ENCODE measurements around the gene PPP1R16B. TPM values are rescaled to one million over a fixed set of nuclear protein-coding genes. Genes with fewer than 3 reads are reported as not detected.
"Not testable (repeated sequence)": the region's sequence is repeated elsewhere in the genome, so short reads cannot be mapped to it uniquely, and the experiment has no call there.

PPP1R16B gene
- polyA plus RNA-seq, 4 donors, result 4.5 to 7.5 (median 6.5) TPM

DNA sequence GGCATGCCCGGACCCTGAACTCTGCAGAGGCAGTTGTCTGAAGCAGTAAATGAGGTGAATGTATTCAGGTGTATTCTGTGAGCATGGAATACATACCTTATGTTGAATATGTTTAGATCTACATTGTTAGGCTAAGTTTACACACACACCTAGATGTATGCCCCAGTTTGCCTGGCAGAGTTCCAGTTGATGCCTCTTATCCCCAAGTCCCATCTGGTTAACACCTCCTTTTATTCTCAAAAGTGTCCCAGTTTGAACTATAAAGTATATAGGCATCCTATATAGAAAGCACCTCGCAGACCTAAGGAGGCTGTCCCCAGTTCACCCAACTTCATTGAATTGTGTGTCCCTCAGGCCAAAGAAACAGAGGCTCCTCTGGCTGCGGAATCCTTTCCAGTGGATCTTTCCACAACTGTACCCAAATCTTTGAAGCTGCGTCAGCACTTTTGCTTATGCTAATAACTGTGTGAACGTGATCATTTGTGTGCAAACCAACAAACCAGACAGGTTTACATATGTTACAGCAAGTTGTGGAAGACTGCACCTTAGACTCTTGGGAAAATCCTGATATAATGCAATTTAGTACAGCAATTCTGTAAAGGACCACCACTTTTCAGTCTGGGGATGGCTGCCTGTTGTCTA is 151.9 kb downstream of the PPP1R16B start:
- DNase-seq (ENCODE audit: low read depth in 4 of 4, low spot score in 3 of 4), result no peak

GRCh38 chr20:38957915-38958485 is 152.5 kb downstream of the PPP1R16B start:
- no peak for DNase-seq (ENCODE audit: low read depth in 4 of 4, low spot score in 3 of 4)

DNA sequence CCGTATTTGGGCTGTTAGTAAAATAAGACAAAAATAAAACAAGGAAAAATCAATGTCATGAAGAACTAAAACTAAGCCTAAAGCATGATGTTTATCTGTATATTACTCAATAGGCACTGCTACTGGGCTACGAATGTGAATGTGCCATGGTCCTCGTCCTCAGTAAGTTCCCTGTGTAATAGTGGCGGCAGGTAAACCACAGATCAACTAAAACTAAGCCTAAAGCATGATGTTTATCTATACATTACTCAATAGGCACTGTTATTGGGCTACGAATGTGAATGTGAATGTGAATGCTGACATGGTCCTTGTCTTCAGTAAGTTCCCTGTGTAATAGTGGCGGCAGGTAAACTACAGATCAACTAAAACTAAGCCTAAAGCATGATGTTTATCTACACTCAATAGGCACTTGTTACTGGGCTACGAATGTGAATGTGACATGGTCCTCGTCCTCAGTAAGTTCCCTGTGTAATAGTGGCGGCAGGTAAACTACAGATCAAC is 154.7 kb downstream of the PPP1R16B start:
- DNase-seq (ENCODE audit: low read depth in 4 of 4, low spot score in 3 of 4), result not testable (repeated sequence)

- no peak for DNase-seq (ENCODE audit: low read depth in 4 of 4, low spot score in 3 of 4)
Measured at GRCh38 chr20:38961530-38962043, 156.1 kb downstream of the PPP1R16B start.

- peak; percentile 91 to 95 (median 94) for DNase-seq (ENCODE audit: low read depth in 4 of 4, low spot score in 3 of 4)
Measured at GRCh38 chr20:38962044-38962927, 156.8 kb downstream of the PPP1R16B start, which contains the start of gene DHX35. Gene DHX35, plus strand, starts transcription at chr20:38962344. Its CDS starts 24 bp downstream, at chr20:38962368.

DNA sequence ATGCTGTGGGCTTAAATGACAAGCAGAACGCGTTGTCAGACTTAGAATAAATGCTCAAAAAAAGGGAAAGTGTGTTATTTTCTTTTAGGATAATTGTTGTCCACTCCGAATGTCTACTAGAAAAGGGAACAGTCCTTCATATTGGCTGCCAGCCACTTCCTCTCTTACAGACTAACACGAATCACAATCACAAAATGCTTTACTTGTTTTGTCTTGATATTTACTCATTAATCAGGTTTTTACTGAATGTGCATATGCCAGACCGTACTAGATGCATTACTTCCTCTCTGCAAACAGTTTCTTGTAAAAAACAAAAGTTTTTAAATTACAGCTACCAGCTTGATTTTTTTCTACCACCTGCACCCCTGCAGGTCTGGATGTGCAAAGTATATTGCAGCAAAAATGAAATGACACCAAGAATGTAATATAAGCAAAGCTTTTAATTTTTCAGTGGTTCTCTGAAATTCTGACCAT is 157.5 kb downstream of the PPP1R16B start:
- no peak for DNase-seq (ENCODE audit: low read depth in 4 of 4, low spot score in 3 of 4)

DNA sequence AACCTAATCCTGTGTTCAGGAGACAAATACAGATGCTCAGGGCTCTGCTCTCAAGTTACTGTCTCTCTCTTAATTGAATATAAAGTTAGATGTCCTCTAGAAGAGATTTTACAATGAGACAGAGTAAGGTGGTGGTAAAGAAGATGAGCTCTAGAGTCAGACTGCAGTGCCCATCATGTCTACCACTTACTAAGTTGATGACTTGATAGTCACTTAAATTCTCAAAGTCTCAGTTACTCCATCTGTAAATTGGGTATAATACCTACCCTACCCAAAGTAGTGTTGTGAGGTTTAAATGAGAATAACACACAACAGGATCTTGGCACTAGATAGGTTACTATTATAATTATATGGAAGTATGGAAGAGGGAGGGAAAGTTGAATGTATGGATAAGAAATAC is 158.2 kb downstream of the PPP1R16B start:
- no peak for DNase-seq (ENCODE audit: low read depth in 4 of 4, low spot score in 3 of 4)

DNA sequence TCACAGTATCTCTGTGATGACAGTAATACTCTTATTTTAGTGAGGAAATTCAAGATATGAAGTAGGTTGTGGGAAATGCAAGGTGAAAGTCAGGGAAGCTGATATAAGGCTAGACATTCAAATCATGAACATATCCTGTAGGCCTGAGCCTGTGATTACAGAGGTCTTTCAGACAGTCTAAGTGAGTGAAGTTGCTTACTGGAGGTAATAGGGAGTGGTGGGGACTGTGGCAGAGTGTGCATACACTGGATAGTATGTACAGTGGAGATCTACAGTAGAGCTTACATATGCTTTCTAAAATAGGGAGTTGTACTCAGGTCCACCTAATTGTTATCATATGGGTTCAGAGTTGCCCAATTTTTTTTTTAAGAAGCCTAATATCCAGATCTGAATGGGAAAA is 159.8 kb downstream of the PPP1R16B start:
- DNase-seq (ENCODE audit: low read depth in 4 of 4, low spot score in 3 of 4), result no peak

DNA sequence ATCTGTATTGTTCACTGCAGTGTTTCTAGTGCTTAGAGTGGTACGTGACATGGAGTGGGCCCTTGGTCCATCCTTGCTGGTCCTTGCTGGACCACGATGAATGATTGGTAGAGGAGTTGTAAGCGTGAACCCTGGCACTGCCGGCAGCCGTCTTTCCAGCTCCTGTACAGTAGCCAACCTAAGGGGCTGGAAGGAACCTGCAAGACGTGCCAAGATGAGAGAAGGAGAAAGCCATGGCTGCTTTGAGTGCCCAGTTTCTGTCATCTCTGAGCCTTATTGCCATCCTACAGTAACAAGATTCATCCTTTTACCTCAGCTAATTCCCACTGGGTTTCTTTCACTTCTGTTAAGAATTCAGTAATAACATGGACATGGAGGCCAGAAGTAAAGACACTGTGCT is 162.6 kb downstream of the PPP1R16B start:
- DNase-seq (ENCODE audit: low read depth in 4 of 4, low spot score in 3 of 4), result no peak

- no peak for DNase-seq (ENCODE audit: low read depth in 4 of 4, low spot score in 3 of 4)
Measured at GRCh38 chr20:38969708-38970107, 164.2 kb downstream of the PPP1R16B start.

DNA sequence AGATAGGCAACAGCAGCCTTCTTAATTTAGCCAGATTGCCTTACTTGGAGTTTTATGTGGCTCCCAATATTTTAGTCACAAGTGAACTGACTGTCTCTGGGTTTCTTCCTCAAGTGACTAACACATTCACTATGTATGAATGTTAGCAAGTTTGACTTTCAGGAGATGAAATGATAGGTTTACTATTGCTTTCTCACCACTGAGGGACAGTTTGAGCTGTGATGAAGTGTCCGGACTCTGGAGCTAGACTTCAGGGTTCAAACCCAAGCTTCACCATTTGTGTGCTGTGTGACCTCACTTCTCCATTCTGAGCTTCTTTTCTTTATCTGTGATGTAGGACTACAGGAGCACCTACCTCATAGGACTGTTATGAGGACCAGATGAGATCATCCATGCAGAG is 164.8 kb downstream of the PPP1R16B start:
- no peak for DNase-seq (ENCODE audit: low read depth in 4 of 4, low spot score in 3 of 4)

Other genes starting within 250 kb of the PPP1R16B start
- gene ADIG, start 224.5 kb upstream of the PPP1R16B start, polyA plus RNA-seq (ENCODE audit: insufficient read length in 4 of 4), result not detected
- gene ARHGAP40, start 203.9 kb upstream of the PPP1R16B start, polyA plus RNA-seq (ENCODE audit: insufficient read length in 4 of 4), result 1 to 10 TPM in 2 of 4 donors, under 1 TPM in 2; 0.12 to 3.7 (median 1.2) TPM
- 1 to 10 TPM in 3 of 4 donors, not detected in 1; 1.3 to 2.4 (median 2.0) TPM for gene SLC32A1, start 81.2 kb upstream of the PPP1R16B start, polyA plus RNA-seq (ENCODE audit: insufficient read length in 4 of 4)
- 10 to 100 TPM in 1 of 4 donors, 1 to 10 TPM in 3; 7.9 to 10.7 (median 9.1) TPM for gene ACTR5, start 57.2 kb upstream of the PPP1R16B start, polyA plus RNA-seq (ENCODE audit: insufficient read length in 4 of 4)
- 10 to 100 TPM; 13.2 to 15.2 (median 13.7) TPM for gene FAM83D, start 120.7 kb downstream of the PPP1R16B start, polyA plus RNA-seq (ENCODE audit: insufficient read length in 4 of 4)
- 10 to 100 TPM; 13.5 to 18.9 (median 16.4) TPM for gene DHX35, start 156.6 kb downstream of the PPP1R16B start, polyA plus RNA-seq (ENCODE audit: insufficient read length in 4 of 4)

Data from left renal pelvis (tissue), 4 donors.